GM23338 (cell line): ENCODE measurements around the gene TRIP10. TPM values are rescaled to one million over a fixed set of nuclear protein-coding genes. Genes with fewer than 3 reads are reported as not detected.

Experiments used
- ATAC-seq: fragments of 200-7000 bp; cut with Tn5 transposase; 3 replicates; pipeline ENCODE4 v1.9.1; 2020
- DNase-seq: peaks from one replicate; pipeline ENCODE4 v3.0.0-alpha.2; 2015; ENCODE audit warnings: low spot score
- H2AFZ ChIP-seq: fragments of 200-600 bp; sonication (generic); 2 replicates; pipeline ENCODE4 v1.8.0; 2016; ENCODE audit warnings: antibody characterized with exemption, mild to moderate bottlenecking, moderate library complexity
- H3F3A ChIP-seq: fragments of 200-600 bp; sonication (generic); replicated peaks from 2 replicates; pipeline ENCODE4 v1.8.0; 2017; ENCODE audit warnings: antibody characterized with exemption, mixed run types, low read depth
- H3K27ac ChIP-seq: fragments of 200-600 bp; sonication (generic); 2 replicates; pipeline ENCODE4 v1.6.1; 2016; ENCODE audit warnings: low read depth
- H3K27me3 ChIP-seq: fragments of 200-600 bp; sonication (generic); 2 replicates; pipeline ENCODE4 v1.8.0; 2016; ENCODE audit warnings: mild to moderate bottlenecking, mixed run types, moderate library complexity; ENCODE audit not compliant: insufficient read depth
- H3K36me3 ChIP-seq: fragments of 200-600 bp; sonication (generic); 2 replicates; pipeline ENCODE4 v1.8.0; 2016; ENCODE audit warnings: mild to moderate bottlenecking; ENCODE audit not compliant: insufficient read depth
- H3K4me1 ChIP-seq: fragments of 200-600 bp; sonication (generic); 2 replicates; pipeline ENCODE4 v1.8.0; 2016; ENCODE audit warnings: mild to moderate bottlenecking, moderate library complexity; ENCODE audit not compliant: insufficient read depth
- H3K4me2 ChIP-seq: fragments of 200-600 bp; sonication (generic); 2 replicates; pipeline ENCODE4 v1.7.1; 2017; ENCODE audit warnings: mixed run types
- H3K4me3 ChIP-seq: fragments of 200-600 bp; sonication (generic); 2 replicates; pipeline ENCODE4 v1.6.1; 2016; ENCODE audit warnings: mixed run types
- H3K79me2 ChIP-seq: fragments of 200-600 bp; sonication (generic); replicated peaks from 2 replicates; pipeline ENCODE4 v1.8.0; 2017; ENCODE audit warnings: mild to moderate bottlenecking; ENCODE audit not compliant: insufficient read depth
- H3K9me2 ChIP-seq: fragments of 200-600 bp; sonication (generic); 2 replicates; pipeline ENCODE4 v1.8.0; 2017; ENCODE audit not compliant: insufficient read depth
- H4K20me1 ChIP-seq: fragments of 200-600 bp; sonication (generic); replicated peaks from 2 replicates; pipeline ENCODE4 v1.8.0; 2017; ENCODE audit warnings: mild to moderate bottlenecking; ENCODE audit not compliant: insufficient read depth
- H3K27ac Mint-ChIP-seq: 2 replicates; pipeline ENCODE4 v1.8.0; 2020; ENCODE audit warnings: inconsistent platforms, mild to moderate bottlenecking, moderate library complexity, mixed read lengths
- H3K27me3 Mint-ChIP-seq: 3 replicates; pipeline ENCODE4 v1.8.0; 2022; ENCODE audit warnings: low read depth, mild to moderate bottlenecking, moderate library complexity, mixed read lengths, inconsistent platforms; ENCODE audit not compliant: insufficient read depth, poor library complexity
- H3K36me3 Mint-ChIP-seq: 3 replicates; pipeline ENCODE4 v1.8.0; 2021; ENCODE audit warnings: low read depth, mild to moderate bottlenecking, inconsistent platforms, moderate library complexity, mixed read lengths
- H3K4me1 Mint-ChIP-seq: 3 replicates; pipeline ENCODE4 v1.8.0; 2020; ENCODE audit warnings: mild to moderate bottlenecking, inconsistent platforms, mixed read lengths
- H3K4me3 Mint-ChIP-seq: 3 replicates; pipeline ENCODE4 v1.8.0; 2021; ENCODE audit warnings: moderate library complexity, mild to moderate bottlenecking, inconsistent platforms, mixed read lengths
- H3K9me3 Mint-ChIP-seq: 3 replicates; pipeline ENCODE4 v1.8.0; 2020; ENCODE audit warnings: moderate library complexity, mild to moderate bottlenecking, inconsistent platforms, mixed read lengths
- EZH2 ChIP-seq: fragments of 200-600 bp; sonication (generic); IDR thresholded peaks from one replicate; pipeline ENCODE4 v1.8.0; 2017; ENCODE audit warnings: antibody characterized with exemption, mild to moderate bottlenecking, low read depth; ENCODE audit not compliant: unreplicated experiment
- EZH2phosphoT487 ChIP-seq: fragments of 200-600 bp; sonication (generic); IDR thresholded peaks from one replicate; pipeline ENCODE4 v1.8.1; 2018; ENCODE audit warnings: antibody characterized with exemption; ENCODE audit not compliant: unreplicated experiment
- NANOG ChIP-seq: IDR thresholded peaks from 2 replicates; pipeline ENCODE4 v1.6.1; 2016; ENCODE audit warnings: antibody characterized with exemption, borderline replicate concordance
- POLR2AphosphoS5 ChIP-seq: IDR thresholded peaks from 2 replicates; pipeline ENCODE4 v1.6.1; 2016; ENCODE audit warnings: antibody characterized with exemption, low read depth
- STAT1 ChIP-seq: IDR thresholded peaks from one replicate; pipeline ENCODE4 v1.6.1; 2016; ENCODE audit warnings: antibody characterized with exemption; ENCODE audit not compliant: unreplicated experiment
- ZNF331 ChIP-seq: fragments of 250-450 bp; sonication (Bioruptor Pico); IDR thresholded peaks from 2 replicates; pipeline ENCODE4 v1.5.0; 2020; ENCODE audit warnings: low read depth, mild to moderate bottlenecking, moderate library complexity
- polyA plus RNA-seq: library from polyadenylated mRNA; unstranded; fragments of >200 nt; fragmentation: Nextera tagmentation; extraction: Ambion mirVana; gene quantifications from 2 replicates; pipeline ENCODE4 v1.2.1, GENCODE V29; 2016
- total RNA-seq: library from RNA; depleted of rRNA; stranded (reverse); fragments of >200 nt; shearing (Covaris generic); gene quantifications from 2 replicates; pipeline ENCODE4 v1.2.3, GENCODE V29; 2014
- TF ChIP-seq, protein P1 (sequence below): fragments of 250-450 bp; sonication (Bioruptor Pico); IDR thresholded peaks from 2 replicates; pipeline ENCODE4 v1.5.0; 2020; ENCODE audit warnings: mild to moderate bottlenecking, moderate library complexity
- TF ChIP-seq, protein P2 (sequence below): IDR thresholded peaks from one replicate; pipeline ENCODE4 v1.6.1; 2018; ENCODE audit warnings: antibody characterized with exemption; ENCODE audit not compliant: unreplicated experiment
- TF ChIP-seq, protein P3 (sequence below): IDR thresholded peaks from 2 replicates; pipeline ENCODE4 v1.6.1; 2016; ENCODE audit warnings: antibody characterized with exemption
- TF ChIP-seq, protein P4 (sequence below), 2 experiments: fragments of 200-600 bp in 1 of 2; sonication (generic) in 1 of 2; conservative IDR thresholded peaks; 2 replicates each; pipeline versions ENCODE4 v1.5.1 to v1.6.1; 2016 to 2017; ENCODE audit warnings: antibody characterized with exemption in 2 of 2, low read depth in 2 of 2, mild to moderate bottlenecking in 2 of 2, moderate library complexity in 1 of 2

Gene TRIP10
- total and polyA plus RNA-seq, 2 experiments from 2014 or later: 56.8 to 68.5 TPM

DNA sequence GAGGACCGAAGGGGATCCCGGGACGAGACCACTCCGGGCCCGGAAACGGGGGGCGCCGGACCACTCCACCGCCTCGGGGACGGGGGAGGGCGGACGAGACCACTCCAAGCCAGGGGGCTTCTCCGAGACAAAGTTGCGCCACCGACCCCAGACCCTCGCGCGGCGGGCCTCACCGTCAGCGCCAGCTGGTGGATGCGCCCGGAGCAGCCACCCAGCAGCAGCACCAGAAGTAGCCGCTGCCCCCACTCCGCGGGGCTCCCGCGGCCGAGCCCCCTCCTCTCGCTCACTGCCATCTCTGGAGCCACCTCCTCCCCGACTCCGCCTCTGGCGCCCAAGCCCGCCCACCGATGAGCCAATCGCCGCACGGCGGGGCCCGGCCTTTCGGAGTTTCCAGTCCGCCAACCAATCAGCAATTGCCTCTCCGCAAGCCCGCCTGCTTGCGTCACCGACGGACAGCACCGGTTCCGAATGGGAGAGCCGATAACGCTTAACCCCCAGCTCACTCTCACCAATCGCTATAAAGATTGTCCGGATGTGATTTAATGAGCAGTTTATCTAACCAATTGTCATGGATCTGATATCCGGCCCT lies 2.1 kb upstream of the TRIP10 start, which contains the start of gene GPR108 (continued):
- TF ChIP-seq, protein P1, sequence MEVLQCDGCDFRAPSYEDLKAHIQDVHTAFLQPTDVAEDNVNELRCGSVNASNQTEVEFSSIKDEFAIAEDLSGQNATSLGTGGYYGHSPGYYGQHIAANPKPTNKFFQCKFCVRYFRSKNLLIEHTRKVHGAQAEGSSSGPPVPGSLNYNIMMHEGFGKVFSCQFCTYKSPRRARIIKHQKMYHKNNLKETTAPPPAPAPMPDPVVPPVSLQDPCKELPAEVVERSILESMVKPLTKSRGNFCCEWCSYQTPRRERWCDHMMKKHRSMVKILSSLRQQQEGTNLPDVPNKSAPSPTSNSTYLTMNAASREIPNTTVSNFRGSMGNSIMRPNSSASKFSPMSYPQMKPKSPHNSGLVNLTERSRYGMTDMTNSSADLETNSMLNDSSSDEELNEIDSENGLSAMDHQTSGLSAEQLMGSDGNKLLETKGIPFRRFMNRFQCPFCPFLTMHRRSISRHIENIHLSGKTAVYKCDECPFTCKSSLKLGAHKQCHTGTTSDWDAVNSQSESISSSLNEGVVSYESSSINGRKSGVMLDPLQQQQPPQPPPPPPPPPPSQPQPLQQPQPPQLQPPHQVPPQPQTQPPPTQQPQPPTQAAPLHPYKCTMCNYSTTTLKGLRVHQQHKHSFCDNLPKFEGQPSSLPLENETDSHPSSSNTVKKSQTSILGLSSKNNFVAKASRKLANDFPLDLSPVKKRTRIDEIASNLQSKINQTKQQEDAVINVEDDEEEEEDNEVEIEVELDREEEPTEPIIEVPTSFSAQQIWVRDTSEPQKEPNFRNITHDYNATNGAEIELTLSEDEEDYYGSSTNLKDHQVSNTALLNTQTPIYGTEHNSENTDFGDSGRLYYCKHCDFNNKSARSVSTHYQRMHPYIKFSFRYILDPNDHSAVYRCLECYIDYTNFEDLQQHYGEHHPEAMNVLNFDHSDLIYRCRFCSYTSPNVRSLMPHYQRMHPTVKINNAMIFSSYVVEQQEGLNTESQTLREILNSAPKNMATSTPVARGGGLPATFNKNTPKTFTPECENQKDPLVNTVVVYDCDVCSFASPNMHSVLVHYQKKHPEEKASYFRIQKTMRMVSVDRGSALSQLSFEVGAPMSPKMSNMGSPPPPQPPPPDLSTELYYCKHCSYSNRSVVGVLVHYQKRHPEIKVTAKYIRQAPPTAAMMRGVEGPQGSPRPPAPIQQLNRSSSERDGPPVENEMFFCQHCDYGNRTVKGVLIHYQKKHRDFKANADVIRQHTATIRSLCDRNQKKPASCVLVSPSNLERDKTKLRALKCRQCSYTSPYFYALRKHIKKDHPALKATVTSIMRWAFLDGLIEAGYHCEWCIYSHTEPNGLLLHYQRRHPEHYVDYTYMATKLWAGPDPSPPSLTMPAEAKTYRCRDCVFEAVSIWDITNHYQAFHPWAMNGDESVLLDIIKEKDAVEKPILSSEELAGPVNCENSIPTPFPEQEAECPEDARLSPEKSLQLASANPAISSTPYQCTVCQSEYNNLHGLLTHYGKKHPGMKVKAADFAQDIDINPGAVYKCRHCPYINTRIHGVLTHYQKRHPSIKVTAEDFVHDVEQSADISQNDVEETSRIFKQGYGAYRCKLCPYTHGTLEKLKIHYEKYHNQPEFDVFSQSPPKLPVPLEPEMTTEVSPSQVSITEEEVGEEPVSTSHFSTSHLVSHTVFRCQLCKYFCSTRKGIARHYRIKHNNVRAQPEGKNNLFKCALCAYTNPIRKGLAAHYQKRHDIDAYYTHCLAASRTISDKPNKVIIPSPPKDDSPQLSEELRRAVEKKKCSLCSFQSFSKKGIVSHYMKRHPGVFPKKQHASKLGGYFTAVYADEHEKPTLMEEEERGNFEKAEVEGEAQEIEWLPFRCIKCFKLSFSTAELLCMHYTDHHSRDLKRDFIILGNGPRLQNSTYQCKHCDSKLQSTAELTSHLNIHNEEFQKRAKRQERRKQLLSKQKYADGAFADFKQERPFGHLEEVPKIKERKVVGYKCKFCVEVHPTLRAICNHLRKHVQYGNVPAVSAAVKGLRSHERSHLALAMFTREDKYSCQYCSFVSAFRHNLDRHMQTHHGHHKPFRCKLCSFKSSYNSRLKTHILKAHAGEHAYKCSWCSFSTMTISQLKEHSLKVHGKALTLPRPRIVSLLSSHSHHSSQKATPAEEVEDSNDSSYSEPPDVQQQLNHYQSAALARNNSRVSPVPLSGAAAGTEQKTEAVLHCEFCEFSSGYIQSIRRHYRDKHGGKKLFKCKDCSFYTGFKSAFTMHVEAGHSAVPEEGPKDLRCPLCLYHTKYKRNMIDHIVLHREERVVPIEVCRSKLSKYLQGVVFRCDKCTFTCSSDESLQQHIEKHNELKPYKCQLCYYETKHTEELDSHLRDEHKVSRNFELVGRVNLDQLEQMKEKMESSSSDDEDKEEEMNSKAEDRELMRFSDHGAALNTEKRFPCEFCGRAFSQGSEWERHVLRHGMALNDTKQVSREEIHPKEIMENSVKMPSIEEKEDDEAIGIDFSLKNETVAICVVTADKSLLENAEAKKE: no peak
- TF ChIP-seq NANOG (no peak), STAT1 (no peak), EZH2phosphoT487 (no peak)

DNA sequence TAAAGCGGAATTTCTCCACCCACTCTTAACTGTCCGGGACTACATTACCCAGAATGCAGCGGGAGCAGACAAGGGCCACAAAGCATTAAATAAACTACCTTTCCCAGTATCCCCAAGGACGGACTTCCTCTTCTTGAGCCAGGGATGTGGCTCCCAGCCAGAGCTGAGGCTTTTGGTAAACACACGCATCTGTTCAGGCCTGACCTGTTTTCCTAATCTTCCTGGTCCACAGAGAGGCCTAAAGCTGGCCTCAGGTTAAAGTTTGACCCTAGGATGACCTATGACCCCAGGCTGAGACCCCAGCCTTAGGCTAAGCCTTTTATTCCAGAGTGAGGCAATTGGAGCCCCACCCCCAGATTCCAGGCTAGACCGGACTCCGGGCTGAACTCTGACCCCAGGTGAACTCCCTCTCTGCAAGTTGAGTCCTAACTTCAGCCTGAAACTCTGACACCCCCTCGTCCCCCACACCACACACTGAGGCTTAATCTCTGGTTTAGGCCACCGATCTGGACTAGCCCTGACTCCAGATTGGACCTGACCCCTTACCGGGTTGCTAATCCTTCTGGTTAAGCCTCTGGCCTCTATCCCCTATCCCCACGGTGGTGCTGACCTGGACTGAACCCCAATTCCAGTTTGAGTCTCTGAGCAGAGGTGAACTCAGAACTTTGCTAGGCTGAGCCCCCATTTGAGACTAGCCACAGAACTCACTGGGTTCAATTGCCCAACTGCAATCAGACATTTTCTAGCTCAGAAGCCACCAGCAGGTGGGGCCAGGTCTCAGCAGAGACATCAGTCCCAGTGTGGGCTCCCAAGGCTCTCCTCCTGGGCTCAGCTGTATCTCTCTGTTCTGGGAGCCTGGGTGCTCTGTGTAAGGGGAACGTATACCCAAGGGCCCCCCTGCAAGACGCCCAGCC lies 1.4 kb upstream of the TRIP10 start:
- peak; percentile 83 for DNase-seq
- Mint-ChIP-seq H3K4me1 (peaks cover 43% of the 10 kb centered on the region), H3K27ac (peak overlapping the region; percentile 95), H3K27me3 (peaks cover 19% of the 10 kb centered on the region), H3K4me3 (peak overlapping the region; percentile 95), H3K9me3 (no peaks in the 10 kb centered on the region), H3K36me3 (peaks cover 11% of the 10 kb centered on the region)
- Histone ChIP-seq H3K79me2 (peaks cover 34% of the 10 kb centered on the region), H2AFZ (peak overlapping the region; percentile 89; the same call in 1 of the 2 replicates), H3K4me3 (peak overlapping the region; percentile 58), H4K20me1 (peaks cover 15% of the 10 kb centered on the region; the same call in 1 of the 2 replicates), H3K9me2 (no peaks in the 10 kb centered on the region), H3F3A (0 out of 2 replicates have a peak, but pooled peaks cover 11% of the 10 kb centered on the region), H3K27ac (peak overlapping the region; percentile 95), H3K27me3 (no peaks in the 10 kb centered on the region), H3K36me3 (0 out of 2 replicates have a peak, but pooled peaks cover 5% of the 10 kb centered on the region), H3K4me2 (peak overlapping the region; percentile 95), H3K4me1 (peaks cover 36% of the 10 kb centered on the region)
- ATAC-seq: peak; percentile 30
- TF ChIP-seq, protein P2, sequence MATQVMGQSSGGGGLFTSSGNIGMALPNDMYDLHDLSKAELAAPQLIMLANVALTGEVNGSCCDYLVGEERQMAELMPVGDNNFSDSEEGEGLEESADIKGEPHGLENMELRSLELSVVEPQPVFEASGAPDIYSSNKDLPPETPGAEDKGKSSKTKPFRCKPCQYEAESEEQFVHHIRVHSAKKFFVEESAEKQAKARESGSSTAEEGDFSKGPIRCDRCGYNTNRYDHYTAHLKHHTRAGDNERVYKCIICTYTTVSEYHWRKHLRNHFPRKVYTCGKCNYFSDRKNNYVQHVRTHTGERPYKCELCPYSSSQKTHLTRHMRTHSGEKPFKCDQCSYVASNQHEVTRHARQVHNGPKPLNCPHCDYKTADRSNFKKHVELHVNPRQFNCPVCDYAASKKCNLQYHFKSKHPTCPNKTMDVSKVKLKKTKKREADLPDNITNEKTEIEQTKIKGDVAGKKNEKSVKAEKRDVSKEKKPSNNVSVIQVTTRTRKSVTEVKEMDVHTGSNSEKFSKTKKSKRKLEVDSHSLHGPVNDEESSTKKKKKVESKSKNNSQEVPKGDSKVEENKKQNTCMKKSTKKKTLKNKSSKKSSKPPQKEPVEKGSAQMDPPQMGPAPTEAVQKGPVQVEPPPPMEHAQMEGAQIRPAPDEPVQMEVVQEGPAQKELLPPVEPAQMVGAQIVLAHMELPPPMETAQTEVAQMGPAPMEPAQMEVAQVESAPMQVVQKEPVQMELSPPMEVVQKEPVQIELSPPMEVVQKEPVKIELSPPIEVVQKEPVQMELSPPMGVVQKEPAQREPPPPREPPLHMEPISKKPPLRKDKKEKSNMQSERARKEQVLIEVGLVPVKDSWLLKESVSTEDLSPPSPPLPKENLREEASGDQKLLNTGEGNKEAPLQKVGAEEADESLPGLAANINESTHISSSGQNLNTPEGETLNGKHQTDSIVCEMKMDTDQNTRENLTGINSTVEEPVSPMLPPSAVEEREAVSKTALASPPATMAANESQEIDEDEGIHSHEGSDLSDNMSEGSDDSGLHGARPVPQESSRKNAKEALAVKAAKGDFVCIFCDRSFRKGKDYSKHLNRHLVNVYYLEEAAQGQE: no peak
- TF ChIP-seq ZNF331 (CRISPR knock-in tag) (no peak), EZH2 (no peak), POLR2AphosphoS5 (peak; percentile 16; the same call in 1 of the 2 replicates)
- TF ChIP-seq, protein P3, sequence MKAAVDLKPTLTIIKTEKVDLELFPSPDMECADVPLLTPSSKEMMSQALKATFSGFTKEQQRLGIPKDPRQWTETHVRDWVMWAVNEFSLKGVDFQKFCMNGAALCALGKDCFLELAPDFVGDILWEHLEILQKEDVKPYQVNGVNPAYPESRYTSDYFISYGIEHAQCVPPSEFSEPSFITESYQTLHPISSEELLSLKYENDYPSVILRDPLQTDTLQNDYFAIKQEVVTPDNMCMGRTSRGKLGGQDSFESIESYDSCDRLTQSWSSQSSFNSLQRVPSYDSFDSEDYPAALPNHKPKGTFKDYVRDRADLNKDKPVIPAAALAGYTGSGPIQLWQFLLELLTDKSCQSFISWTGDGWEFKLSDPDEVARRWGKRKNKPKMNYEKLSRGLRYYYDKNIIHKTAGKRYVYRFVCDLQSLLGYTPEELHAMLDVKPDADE: peak; percentile 98
- TF ChIP-seq, protein P4, sequence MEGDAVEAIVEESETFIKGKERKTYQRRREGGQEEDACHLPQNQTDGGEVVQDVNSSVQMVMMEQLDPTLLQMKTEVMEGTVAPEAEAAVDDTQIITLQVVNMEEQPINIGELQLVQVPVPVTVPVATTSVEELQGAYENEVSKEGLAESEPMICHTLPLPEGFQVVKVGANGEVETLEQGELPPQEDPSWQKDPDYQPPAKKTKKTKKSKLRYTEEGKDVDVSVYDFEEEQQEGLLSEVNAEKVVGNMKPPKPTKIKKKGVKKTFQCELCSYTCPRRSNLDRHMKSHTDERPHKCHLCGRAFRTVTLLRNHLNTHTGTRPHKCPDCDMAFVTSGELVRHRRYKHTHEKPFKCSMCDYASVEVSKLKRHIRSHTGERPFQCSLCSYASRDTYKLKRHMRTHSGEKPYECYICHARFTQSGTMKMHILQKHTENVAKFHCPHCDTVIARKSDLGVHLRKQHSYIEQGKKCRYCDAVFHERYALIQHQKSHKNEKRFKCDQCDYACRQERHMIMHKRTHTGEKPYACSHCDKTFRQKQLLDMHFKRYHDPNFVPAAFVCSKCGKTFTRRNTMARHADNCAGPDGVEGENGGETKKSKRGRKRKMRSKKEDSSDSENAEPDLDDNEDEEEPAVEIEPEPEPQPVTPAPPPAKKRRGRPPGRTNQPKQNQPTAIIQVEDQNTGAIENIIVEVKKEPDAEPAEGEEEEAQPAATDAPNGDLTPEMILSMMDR (conservative IDR thresholded peaks at IDR 0.05; ENCODE audit: low read depth in 2 of 2): peak; percentile 65 to 80
